Smooth muscle cell (in vitro differentiated cells): ENCODE data around the gene GSC. TPM values are rescaled to one million over a fixed set of nuclear protein-coding genes. Genes with fewer than 3 reads are reported as not detected.
"Not testable (repeated sequence)": the region's sequence is repeated elsewhere in the genome, so short reads cannot be mapped to it uniquely, and the experiment has no call there.

Source experiments
- DNase-seq: peaks from one replicate; lab custom pipeline; 2025; ENCODE audit not compliant: unreplicated experiment; lab: John Stamatoyannopoulos, UW
- H2AFZ ChIP-seq: fragments of 200-600 bp; sonication (generic); 2 replicates; pipeline ENCODE4 v1.6.0; 2016; ENCODE audit warnings: antibody characterized with exemption, low read depth, mild to moderate bottlenecking
- H3F3A ChIP-seq: fragments of 200-600 bp; sonication (generic); 2 replicates; pipeline ENCODE4 v1.6.0; 2017; ENCODE audit warnings: antibody characterized with exemption, low read depth
- H3K27ac ChIP-seq: fragments of 200-600 bp; sonication (generic); 2 replicates; pipeline ENCODE4 v1.5.1; 2016; ENCODE audit warnings: low read depth, mild to moderate bottlenecking
- H3K27me3 ChIP-seq: fragments of 200-600 bp; sonication (generic); 2 replicates; pipeline ENCODE4 v1.6.1; 2016; ENCODE audit warnings: low read depth, mild to moderate bottlenecking
- H3K36me3 ChIP-seq: fragments of 200-600 bp; sonication (generic); 2 replicates; pipeline ENCODE4 v1.5.1; 2016; ENCODE audit warnings: low read depth
- H3K4me1 ChIP-seq: fragments of 200-600 bp; sonication (generic); 2 replicates; pipeline ENCODE4 v1.5.1; 2016; ENCODE audit warnings: low read depth
- H3K4me2 ChIP-seq: fragments of 200-600 bp; sonication (generic); 2 replicates; pipeline ENCODE4 v1.6.0; 2016; ENCODE audit warnings: mild to moderate bottlenecking
- H3K4me3 ChIP-seq: fragments of 200-600 bp; sonication (generic); 2 replicates; pipeline ENCODE4 v1.5.1; 2016; ENCODE audit warnings: mild to moderate bottlenecking
- H3K79me2 ChIP-seq: fragments of 200-600 bp; sonication (generic); 2 replicates; pipeline ENCODE4 v1.6.0; 2016; ENCODE audit warnings: low read depth, mild to moderate bottlenecking
- H3K9ac ChIP-seq: fragments of 200-600 bp; sonication (generic); 2 replicates; pipeline ENCODE4 v1.6.0; 2016; ENCODE audit warnings: low read depth
- H3K9me3 ChIP-seq: fragments of 200-600 bp; sonication (generic); replicated peaks from 2 replicates; pipeline ENCODE4 v1.5.1; 2016; ENCODE audit warnings: low read depth
- H4K20me1 ChIP-seq: fragments of 200-600 bp; sonication (generic); 2 replicates; pipeline ENCODE4 v1.6.0; 2016; ENCODE audit warnings: low read depth
- WGBS: methylation state at CpG from one replicate; pipeline ENCODE4 v1.1.7; 2016; ENCODE audit warnings: low lambda C conversion rate; 5-methylcytosine and 5-hydroxymethylcytosine counted together
- polyA plus RNA-seq: library from polyadenylated mRNA; unstranded; fragments of >200 nt; fragmentation: Nextera tagmentation; extraction: Ambion mirVana; gene quantifications from 2 replicates; pipeline ENCODE4 v1.2.1, GENCODE V29; 2016
- total RNA-seq: library from RNA; depleted of rRNA; stranded (reverse); fragments of >200 nt; gene quantifications from 2 replicates; pipeline ENCODE4 v1.2.3, GENCODE V29; 2014
- TF ChIP-seq, protein P1 (sequence below): fragments of 200-600 bp; sonication (generic); IDR thresholded peaks from 2 replicates; pipeline ENCODE4 v1.5.1; 2017; ENCODE audit warnings: borderline replicate concordance, mild to moderate bottlenecking, antibody characterized with exemption; ENCODE audit not compliant: insufficient read depth, poor library complexity, severe bottlenecking

GSC gene
- total and polyA plus RNA-seq, 2 experiments from 2014 or later, result not detected

DNA sequence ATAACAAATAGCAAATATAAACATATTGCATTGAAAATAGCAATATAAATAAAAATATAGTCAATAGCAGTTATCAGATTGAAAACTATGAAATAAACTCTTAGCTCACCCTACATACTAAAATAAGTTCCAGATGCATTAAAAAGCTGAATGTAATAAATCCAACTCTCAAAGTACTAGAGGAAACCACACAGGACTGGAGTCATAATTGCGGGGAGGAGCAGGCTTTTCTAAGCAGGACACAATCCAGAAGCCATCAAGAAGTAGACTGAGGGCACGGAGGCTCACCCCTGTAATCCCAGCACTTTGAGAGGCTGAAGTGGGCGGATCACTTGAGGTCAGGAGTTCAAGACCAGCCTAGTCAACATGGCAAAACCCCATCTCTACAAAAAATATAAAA, 22.2 kb downstream of the GSC start:
- Histone ChIP-seq H3K36me3 (no peaks in the 10 kb centered on the region), H3K79me2 (no peaks in the 10 kb centered on the region), H3K27me3 (peaks cover 20% of the 10 kb centered on the region), H3K4me2 (no peak overlapping the region), H4K20me1 (no peaks in the 10 kb centered on the region), H3F3A (no peaks in the 10 kb centered on the region), H3K4me1 (peaks cover 11% of the 10 kb centered on the region), H3K9me3 (no peaks in the 10 kb centered on the region), H3K27ac (no peak overlapping the region), H2AFZ (no peak overlapping the region), H3K9ac (no peak overlapping the region), H3K4me3 (no peak overlapping the region)
- DNase-seq, result no peak
- TF ChIP-seq, protein P1, sequence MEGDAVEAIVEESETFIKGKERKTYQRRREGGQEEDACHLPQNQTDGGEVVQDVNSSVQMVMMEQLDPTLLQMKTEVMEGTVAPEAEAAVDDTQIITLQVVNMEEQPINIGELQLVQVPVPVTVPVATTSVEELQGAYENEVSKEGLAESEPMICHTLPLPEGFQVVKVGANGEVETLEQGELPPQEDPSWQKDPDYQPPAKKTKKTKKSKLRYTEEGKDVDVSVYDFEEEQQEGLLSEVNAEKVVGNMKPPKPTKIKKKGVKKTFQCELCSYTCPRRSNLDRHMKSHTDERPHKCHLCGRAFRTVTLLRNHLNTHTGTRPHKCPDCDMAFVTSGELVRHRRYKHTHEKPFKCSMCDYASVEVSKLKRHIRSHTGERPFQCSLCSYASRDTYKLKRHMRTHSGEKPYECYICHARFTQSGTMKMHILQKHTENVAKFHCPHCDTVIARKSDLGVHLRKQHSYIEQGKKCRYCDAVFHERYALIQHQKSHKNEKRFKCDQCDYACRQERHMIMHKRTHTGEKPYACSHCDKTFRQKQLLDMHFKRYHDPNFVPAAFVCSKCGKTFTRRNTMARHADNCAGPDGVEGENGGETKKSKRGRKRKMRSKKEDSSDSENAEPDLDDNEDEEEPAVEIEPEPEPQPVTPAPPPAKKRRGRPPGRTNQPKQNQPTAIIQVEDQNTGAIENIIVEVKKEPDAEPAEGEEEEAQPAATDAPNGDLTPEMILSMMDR, result no peak
- 82% methylated on average over 3 of the region's 3 CpGs for WGBS

DNA sequence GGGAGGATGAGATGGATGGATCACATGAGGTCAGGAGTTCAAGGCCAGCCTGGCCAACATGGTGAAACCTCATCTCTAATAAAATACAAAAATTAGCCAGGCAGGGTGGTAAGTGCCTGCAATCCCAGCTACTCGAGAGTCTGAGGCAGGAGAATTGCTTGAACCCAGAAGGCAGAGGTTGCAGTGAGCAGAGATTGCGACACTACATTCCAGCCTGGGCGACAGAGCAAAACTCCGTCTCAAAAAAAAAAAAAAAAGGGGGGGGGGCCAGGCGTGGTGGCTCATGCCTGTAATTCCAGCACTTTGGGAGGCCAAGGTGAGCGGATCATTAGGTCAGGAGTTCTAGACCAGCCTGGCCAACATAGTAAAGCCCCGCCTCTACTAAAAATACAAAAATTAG, 22.8 kb downstream of the GSC start:
- not testable (repeated sequence) for H2AFZ ChIP-seq, H3K27ac ChIP-seq, H3K79me2 ChIP-seq, DNase-seq, H3K4me2 ChIP-seq, H3K36me3 ChIP-seq, H3K9ac ChIP-seq, H3K9me3 ChIP-seq, H4K20me1 ChIP-seq, H3K4me3 ChIP-seq, H3F3A ChIP-seq
- peaks cover 11% of the 10 kb centered on the region for H3K4me1 ChIP-seq
- WGBS, result 77% methylated on average over 7 of the region's 7 CpGs
- peaks cover 19% of the 10 kb centered on the region for H3K27me3 ChIP-seq

DNA sequence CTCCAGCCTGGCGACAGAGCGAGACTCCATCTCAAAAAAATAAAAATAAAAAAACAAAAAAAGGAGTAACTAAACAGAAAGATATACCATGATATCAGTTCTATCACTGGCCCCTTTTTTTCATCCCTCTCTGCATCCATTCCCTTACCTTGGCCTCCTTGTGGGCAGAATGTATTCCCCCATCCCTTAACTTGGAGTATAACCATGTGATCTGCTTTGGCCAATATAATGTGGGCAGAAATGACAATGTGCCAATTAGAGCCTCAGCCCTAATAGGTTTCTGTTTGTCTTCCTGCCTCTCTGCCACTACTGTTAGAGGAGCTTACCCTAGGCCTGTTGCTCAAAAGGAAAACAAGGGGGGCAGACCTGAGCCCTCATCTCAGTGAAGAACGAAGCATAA, 23.8 kb downstream of the GSC start:
- Histone ChIP-seq H2AFZ (no peak overlapping the region), H3K4me1 (peaks cover 11% of the 10 kb centered on the region), H3K79me2 (no peaks in the 10 kb centered on the region), H3K36me3 (no peaks in the 10 kb centered on the region), H3K27me3 (peaks cover 11% of the 10 kb centered on the region), H3K4me3 (no peak overlapping the region), H3K9me3 (no peaks in the 10 kb centered on the region), H4K20me1 (no peaks in the 10 kb centered on the region), H3K27ac (no peak overlapping the region), H3F3A (no peaks in the 10 kb centered on the region), H3K4me2 (no peak overlapping the region), H3K9ac (no peak overlapping the region)
- WGBS, result 97% methylated on average over 3 of the region's 3 CpGs
- TF ChIP-seq, protein P1, result no peak
- no peak for DNase-seq

DNA sequence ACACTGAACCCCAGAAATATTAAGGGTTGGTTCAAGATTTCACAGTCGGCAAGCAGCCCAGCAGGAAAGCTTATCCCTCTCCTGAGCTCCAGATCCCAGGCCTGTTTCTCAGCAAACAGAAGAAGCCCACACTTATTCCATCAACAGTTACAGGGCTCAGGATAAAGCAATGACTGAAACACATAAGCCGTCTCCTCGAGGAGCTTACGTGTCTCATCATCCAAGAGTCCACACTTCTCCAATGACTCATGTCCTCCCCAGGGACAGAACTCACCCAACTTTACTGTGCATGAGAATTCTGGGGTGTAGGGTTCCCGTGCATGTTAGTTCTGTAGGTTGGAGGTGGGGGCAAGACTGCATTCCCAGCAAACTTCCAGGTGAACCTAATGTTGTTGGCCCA, 31.2 kb downstream of the GSC start:
- Histone ChIP-seq H3K9ac (no peak overlapping the region), H3K4me3 (no peak overlapping the region), H3K4me2 (no peak overlapping the region), H3K4me1 (no peaks in the 10 kb centered on the region), H3K27ac (no peak overlapping the region), H4K20me1 (no peaks in the 10 kb centered on the region), H3F3A (no peaks in the 10 kb centered on the region), H2AFZ (no peak overlapping the region), H3K79me2 (no peaks in the 10 kb centered on the region), H3K36me3 (no peaks in the 10 kb centered on the region), H3K9me3 (no peaks in the 10 kb centered on the region), H3K27me3 (no peaks in the 10 kb centered on the region)
- TF ChIP-seq, protein P1, result no peak
- WGBS, result 49% methylated on average over 5 of the region's 5 CpGs
- no peak for DNase-seq
